ENCODE measurements around the gene HMHB1.

Gene HMHB1

DNA sequence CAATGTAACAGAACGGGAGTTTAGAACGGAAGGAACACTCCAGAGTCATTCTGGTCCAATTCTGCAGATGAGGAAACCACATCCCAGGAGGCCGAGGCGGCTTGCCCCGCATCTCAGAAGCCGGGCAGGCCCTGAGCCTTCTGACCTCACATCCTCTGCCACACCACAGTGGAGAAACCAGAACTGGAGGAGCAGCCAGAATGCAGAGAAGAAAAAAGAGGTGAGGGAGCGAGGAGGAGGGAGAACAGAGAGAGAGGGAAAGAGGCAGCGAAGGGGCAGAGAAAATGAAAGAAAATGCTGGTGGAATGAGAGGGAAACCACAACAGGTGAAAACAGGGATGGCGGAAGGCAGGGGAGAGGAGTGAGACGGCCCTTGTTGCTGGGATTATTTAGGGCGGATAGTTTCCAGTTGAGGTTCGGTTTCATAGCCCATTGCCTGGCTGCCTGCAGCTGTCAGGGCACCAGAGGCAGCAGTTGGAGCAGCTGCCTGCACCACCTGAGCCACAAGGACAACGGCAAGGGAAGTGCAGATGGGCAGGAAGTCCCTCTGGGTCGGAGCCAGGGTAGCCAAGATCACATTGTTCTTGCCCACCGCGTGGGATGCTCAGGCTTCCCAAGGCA, at the start of gene HMHB1:
HMHB1 (plus strand) TSS at position 77 of the 621 bp plus-strand sequence.
- DNase-seq, result no peak

DNA sequence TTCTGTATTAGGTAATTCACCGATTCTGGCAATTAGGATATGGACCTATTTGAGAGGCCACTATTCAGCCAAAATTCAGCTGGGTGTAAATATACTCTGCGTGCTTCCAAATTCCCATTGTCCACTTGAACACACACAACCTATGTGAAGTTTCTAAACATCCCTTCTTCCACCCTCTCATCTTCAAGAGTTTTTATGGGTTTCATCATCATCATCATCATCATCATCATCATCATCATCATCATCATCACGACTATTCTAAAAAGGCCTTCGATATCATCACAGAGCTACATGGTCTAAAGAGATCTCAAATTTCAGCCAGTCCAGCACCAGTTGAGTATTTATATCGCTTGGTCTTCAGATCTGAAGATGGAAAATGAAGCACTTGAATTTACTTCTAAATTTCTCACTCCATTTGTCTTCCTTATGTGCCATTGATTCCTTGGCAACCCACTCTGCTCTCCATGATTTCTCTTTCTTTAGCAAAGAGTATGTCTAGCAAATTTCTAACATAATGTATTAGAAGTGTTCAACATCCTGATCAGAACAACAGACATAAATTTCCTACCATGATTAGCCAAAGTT, 49.2 kb upstream of the HMHB1 start:
- DNase-seq, result no peak

DNA sequence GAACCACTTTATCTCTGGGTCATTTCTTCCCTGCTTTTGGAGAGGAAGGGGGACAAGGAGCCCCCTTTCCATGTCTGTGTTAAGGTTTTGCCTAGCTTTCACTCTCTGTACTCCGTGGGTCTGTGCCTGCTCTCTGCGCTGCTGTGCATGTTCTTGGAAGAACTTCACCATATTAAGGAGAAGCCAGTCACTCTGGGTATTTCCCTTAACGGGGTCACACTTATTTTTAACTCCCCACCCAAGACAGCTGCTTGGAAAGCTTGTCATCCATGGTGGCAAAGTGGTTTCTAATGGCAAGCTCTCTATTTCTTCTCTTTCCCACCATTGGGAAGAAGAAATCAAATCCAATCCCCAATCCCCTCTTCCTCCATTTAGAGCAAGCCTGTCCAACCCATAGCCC, 44.8 kb upstream of the HMHB1 start:
- DNase-seq, result no peak

DNA sequence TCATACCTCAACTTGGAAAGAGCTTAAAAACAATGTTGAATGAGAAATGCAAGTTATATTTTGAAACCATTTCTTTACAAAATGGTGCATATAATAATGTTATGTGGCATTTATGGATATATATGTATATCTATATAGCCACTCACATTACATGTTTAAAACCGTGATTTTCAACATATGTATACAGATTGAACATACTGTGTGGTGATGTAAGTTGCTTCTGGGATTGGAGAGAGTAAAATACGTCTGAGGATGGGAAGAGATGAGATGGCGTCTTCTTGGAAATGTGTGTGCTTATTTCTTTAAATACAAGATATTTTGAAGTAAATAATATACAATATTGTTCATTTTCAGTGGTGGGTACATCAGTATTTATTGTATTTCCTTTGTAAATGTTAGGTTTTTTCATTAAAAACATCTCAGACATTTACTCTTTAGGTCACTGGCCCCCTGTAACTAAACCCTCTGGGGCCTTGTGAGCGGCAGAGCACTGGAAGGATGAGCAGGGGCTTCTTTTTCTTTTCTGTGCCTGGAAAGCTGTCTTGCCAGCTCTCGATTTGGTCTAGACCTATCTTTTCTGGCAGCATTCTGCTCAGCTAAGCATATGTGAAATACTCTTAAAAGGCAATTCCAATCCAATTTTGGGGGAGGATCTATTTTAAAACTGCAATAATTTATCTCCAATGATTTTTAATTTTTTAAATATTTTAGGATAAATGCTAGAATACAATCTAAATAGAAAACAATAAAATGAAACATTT, 42.8 kb upstream of the HMHB1 start:
- DNase-seq, result no peak

DNA sequence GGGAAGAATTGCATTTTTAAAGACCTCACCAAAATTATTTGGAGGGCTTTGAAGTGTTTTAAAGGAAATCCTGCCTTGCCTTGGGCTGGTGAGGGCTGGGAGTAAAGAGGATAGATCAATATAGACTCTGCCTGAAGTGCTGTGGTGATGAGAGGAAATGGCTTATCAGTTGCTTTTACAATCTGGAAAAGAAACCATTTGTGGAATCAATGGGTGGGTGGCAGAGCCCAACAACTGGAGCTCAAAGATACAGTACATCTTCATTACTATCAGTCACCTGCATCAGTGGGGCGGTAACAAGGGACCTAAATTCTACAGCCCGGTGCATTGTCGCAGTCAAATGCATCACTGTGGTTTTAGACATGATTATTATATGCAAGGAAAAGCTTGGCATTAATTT, 41.5 kb upstream of the HMHB1 start:
- DNase-seq, result no peak

DNA sequence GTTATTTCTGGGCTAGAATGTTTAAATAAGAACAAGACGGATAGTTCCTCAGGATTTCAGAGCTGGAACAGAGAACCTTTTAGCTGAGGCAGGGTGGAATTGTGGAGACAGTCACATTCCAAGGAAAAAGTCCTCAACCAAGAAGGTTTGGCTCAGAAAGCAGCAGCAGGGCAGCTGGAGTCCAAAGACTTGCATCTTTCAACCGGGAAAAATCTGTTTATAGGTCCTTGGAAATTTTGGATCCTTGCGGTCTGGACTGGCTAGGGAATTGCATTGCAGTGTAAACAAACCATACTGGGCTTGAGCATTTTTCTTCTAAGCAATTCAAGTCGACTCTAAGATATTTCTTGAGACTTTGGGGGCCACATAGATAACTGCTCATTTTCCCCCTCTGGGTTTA, 40.8 kb upstream of the HMHB1 start:
- no peak for DNase-seq

DNA sequence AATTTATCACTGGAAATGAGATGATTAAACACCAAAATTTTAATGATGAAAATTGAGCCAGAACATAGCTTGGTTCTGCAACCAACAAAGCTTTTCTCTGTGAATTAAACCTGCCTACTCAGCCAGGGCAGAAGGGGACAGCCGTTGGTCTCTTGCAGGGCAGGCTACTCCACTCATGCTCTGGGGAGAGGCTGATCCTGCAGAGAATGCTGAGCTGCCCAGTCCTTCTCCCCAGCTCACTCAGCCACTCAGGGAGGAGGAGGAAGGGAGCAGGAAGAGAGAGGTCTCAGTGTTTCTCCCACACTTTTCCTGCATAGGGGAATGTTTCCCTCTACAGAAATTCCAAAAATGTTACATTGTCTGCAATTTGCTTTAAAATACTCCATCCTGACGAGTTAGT, 40.4 kb upstream of the HMHB1 start:
- DNase-seq, result no peak

DNA sequence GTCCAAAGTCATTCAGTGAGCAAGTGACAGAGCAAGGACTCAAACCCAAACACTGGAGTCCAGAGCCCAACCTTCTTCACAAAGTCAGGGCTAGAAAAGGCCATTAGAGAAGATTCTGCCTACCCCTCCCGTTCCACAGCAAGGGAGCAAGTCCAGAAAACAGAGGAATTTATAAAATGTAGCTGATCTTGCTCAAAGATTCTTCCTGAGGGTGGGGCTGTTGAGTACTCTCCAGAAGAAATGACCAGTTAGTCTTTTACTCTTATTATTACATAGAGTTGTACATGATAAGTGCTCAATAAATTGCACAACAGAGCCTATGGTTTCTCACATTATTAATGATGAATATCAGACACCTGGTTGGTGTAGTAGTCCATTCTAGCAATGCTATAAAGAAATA, 39.3 kb upstream of the HMHB1 start:
- no peak for DNase-seq

DNA sequence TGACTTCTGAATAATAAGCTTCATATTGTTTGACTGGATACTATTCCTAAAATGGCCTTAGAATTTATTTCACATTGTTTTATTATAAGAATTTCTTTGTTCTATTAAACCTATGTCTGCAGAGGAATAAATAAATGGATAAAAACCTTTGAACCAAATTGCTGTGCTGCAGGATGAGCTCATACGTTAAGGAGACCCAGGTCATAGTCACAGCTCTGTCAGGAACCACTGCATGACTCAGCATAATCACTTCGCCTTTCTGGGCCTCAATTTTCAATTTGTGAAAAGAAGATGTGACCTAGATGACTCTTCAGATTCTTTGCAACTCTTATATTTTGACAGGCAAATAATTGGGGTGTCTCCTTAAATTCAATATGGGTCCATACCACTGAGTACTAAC, 36.7 kb upstream of the HMHB1 start:
- DNase-seq, result peak in 1 of 2 donors; percentile 7

DNA sequence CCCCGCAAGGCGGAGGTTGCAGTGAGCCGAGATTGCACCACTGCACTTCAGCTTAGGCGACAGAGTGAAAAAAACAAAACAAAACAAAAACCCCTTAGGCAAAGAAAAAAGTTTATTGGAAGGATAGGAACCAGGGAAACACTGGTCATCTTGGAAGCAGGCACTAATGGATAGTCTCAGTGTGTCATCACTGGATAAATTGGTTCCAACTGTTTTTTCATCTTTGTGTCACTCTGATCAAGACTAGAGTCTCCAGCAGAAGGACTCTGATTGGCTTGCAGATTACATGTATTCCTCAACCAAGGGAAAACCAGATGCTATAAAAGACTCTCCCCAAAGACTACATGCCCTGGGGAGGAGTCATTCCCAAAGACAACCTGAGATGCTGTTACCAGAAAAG, 35.0 kb upstream of the HMHB1 start:
- DNase-seq, result no peak

DNA sequence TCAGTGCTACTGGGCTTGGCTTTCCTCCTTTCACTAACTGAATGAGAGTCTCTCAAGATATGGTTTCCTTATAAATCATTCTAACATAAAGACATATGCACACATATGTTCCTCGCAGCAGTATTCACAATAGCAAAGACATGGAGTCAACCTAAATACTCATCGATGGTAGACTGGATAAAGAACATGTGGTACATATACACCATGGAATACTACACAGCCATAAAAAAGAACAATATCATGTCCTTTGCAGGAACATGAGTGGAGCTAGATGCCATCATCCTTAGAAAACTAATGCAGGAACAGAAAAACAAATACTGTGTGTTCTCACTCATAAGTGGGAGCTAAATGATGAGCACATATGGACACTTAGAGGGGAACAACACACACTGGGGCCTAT, 32.5 kb upstream of the HMHB1 start:
- DNase-seq, result no peak

DNA sequence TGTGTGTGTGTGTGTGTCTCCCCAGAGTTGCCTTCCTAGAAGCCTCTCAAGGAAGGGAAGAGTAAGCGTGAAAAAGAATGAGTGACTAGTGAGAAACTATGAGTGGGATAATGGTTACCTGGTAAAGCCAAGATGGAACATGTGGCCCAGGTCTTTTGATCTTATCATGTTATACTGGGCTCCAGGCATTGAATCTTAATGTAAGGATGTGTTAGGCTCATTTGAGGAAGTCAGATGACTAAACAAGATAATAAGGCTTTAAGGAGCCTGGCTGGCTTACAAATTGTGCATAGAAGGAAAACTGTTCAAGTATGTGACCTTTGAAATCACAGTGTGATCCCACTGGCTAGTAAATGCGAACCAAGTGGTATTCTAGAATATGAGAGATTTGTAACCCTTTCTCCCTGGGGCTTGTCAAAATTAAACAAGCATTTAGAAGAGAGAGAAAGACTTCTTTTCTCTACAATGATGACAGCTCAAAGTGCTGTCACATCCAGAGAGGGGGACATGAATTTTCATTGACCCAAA, 29.9 kb upstream of the HMHB1 start:
- no peak for DNase-seq

DNA sequence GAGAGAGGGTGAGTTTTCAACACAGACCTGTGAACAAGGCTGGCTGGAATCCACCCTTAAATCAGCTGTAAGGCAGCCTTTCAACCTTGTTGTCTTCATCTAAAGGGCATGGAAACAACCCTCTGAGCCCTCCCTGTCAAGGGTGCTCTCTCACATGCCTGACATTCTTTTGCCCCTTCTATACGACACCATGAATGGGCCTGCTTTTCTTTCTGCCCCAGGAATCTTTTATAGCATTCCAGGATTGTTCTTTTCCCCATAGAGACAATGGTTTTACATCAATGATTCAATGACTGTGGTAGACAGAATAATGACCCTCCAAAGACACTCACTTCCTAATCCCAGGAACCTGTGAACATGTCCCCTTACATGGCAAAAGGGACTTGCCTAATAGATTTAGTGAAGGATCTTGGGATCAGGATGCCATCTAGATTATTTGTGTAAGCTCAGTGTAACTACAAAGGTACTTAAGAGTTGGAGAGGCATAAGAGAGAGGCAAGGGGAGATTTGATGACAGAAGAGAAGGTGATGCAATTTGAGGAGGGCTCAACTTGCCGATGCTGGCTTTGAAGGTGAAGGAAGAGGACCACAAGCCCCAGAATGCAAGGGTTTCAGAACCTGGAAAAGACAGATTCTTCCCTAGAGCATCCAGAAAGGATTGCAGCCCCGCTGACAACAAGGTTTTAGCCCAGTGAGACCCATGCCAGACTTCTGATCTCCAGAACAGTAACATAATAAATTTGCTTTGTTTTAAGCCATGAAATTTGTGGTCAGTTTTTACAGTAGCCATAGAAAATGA, 29.2 kb upstream of the HMHB1 start:
- no peak for DNase-seq

DNA sequence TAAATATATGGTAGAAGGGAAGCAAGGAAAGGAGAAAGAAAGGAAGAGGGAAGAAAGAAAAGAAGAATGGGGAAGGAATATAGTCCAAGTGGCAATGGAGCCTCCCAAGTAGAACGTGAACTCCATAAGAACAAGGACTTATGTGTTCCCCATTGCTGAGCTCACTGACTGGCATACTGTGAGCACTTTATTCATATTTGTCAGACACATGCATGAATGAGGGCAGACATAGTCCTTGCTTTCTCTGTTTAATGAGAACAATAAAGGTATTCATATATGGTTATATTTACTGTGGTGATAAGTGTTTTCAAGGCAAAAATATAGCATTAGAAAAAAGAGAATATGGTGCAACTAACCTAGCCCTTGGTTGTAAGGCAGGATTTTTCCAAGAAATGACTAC, 23.6 kb upstream of the HMHB1 start:
- no peak for DNase-seq

DNA sequence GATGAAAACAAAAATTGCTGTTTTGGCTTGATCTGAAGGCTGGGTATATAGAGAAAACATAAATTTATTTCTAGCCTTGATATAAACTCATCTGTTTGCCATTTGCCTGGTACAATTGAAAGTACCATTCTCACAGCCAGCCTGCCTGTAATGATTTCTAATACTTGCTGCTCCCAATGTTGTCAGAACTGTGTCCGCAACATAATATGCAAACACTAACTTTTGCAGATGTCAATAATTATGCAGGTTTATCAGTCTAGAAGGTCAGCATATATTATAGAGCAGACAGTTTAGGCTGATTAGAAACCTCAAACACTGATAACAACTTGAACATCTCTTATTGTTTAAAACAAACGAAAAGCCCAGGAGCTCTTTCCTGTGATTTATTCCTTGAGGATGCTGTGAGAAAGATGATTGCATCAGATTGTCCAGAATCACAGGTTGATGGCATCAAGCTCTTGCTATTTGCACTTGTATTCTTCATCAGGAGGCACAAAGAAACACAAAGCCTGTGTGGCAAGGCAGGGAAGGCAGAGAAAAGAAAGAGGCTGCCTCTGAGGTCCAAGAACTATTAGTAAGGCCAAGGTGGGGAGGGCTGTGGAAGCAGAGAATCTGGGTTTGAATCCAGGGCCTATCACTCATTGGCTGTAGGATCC, 21.4 kb upstream of the HMHB1 start:
- no peak for DNase-seq

DNA sequence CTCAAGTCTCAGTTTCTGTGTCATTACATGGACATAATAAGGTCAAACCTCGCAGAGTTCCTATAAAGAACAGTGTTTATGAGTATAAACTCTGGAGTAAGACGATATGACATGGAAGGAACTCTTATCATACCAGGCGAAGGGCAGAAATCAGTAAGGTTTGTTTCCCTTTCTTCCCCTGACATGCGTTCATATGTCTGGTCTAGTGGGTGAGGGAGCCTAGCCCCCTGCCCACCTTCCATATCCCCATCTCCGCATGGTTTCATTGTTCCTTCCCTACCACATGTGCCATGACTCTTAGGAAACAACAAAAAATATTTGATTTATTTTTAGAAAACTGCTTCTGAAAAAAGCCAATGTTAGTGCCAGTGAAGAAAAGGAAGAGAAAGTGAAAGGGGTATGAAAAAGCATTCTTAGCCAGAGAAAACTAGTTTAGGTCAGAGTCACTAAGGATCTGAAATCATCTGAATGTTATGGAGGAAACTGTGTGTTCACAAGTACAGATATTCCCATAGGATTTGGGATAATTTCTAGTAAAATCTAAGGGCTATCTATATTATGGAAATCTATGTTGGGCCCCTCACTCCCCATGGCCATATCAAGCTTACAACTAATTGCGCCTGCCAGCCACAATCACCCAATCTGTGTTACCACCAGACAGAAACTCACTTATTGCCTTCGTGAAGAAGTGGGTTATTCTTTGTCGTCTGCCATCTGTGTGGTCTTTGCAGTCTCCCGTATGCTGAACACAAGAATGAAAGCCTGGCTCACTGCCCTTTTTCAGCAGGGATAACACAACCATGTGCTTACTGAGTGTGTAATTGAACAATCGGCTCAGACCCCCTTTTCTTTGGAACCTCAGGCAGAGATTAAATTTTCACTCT, 19.9 kb upstream of the HMHB1 start:
- DNase-seq, result no peak

DNA sequence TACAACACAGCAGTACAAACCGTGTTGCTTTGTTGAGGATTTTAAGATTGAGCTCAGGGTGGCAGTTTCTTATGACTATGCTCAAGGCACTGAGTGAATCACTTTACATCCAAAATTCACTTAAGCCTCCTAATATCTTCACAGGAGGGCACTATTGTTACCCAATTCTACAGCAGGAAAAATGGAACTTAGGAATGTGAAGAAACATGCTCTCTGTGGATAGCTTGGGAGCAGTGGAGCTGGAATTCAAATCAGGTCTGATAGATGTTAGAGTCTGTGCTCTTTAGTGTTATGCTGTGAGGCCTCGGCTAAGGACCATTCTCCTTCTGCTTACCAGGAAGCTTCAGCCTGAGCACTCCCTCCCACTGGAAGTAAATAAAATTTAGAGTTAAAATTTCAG, 18.7 kb upstream of the HMHB1 start:
- no peak for DNase-seq

DNA sequence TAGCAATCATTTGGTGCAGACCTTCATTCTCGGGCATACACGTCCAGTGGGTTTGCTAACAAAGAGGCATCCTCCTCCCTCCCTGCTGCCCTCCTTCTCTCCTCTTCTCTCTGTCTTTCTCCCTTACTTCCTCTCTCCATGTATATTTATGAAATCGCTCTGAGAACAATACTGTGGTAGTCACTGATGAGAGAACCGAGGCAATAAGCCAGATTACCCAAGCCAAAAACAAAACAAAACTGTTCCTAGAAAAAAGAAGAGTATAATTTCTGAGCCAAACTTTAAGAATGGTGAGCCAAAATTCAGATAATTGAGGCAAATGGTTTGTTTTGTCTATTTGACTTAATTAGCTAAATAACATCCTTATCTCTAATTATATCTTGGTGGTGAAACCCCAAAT, 15.8 kb upstream of the HMHB1 start:
- DNase-seq, result no peak

DNA sequence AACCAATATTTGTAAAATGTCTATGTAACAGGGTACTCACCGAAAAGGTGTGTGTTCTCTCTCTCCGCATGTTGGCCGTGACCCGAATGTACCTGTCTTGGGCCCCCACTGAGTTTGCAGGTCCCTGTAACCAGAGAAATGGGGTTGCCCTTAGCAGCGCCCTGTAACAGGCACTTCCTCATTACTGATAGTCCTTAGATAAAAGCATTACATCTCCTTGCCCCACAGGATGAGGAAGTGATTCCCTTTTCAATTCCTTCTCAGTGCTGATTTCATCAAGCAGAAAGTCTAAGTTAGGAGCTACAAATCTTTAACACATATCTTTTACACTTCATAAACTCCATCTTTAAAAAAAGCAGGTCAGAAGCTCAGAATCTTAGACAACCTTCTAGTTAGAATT, 15.2 kb upstream of the HMHB1 start:
- peak in 1 of 2 donors; percentile 4 for DNase-seq

DNA sequence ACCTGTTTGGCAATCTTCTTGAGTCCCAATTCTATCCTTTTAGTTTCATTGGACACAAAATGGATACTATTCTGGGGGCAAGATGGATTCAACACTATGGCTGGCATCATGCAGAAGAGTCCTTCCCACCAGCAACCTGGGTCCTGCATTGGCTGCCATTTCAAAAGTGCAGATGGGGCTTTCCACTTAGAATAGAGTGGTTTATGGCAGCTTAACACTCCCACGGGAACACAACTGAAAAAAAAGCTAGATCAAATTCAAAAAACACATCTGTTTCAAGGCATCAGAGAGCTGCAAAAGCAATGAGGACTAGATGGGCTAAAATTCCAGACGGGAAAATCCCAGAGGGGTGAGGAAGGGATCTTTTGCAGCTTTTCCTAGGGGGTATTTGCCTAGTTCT, 11.2 kb upstream of the HMHB1 start:
- no peak for DNase-seq

DNA sequence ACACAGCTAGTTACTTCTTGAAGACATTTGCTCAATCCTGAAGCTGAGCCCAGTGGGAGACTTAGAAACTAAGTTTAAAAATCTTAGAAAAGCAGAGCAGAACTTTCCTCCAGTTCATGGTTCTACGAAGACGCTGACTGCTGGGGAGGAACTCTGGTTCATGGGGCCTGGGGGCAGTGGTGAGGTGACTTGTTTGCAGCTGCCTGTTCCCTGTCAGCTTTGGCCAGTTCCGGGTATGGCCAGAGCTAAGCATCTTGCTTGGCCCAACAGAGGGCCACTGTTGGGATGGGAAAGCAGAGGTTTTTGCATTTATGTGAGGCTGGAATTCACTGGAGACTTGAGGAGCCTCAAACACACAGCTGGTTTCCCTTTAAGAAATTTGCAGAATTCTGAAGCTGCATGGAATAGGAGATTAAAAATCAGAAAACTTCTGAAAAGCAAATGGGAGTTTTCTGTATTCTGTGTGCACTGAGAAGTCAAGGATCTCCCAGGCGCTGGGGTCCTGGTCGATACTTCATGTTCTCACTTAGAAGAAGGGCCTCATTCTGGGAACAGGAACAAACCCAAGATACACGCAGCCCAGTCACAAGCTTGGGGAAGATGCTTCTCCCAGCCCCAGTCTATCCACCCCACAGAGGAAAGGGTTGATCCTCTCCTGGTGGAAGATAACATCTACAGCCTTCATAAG, 10.6 kb upstream of the HMHB1 start:
- no peak for DNase-seq
